ENCODE measurements around the gene MAOB.
"Not testable (repeated sequence)": the region's sequence is repeated elsewhere in the genome, so short reads cannot be mapped to it uniquely, and the experiment has no call there.

Gene MAOB

DNA sequence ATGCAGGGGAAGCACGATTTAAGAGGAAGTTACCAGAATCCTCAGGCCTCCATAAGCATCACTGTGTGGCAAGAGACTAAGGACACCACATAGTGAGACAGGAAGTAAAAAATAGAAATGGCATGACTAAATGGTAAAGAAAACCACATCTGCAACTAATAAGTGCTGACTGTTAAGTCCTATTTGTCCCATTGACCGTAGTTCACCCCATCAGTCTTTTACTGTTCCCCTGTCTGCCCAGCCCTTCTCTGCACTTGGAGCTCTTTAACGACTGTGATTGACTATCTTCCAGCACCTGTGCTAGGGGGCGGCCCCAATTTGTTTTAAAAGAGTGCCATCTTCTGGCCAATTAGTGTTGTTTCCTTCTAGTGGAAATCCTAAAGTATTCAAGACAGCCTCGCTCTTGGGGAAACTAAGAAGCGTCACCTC, 132.0 kb downstream of the MAOB start:
- DNase-seq, result peak in 1 of 2 experiments; percentile 18

DNA sequence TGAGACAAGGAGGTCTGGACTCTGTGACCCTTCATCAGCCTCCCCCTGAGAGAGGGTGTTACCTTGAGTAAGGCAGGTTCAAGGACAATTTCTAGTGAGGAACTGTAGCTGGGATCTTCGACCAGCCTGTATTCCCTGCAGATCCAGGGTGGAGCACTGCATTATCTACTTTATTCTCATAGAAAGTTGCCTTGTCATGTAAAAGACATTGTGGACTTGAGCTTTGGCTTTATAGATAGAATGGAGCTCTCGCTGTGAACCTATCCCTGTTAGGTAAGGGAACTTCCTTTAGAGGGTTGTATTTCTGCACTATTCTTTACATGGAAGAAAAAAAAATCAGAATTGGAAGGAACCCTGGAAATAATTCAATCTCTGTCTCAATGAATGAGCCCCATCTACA, 134.8 kb downstream of the MAOB start:
- no peak for DNase-seq

DNA sequence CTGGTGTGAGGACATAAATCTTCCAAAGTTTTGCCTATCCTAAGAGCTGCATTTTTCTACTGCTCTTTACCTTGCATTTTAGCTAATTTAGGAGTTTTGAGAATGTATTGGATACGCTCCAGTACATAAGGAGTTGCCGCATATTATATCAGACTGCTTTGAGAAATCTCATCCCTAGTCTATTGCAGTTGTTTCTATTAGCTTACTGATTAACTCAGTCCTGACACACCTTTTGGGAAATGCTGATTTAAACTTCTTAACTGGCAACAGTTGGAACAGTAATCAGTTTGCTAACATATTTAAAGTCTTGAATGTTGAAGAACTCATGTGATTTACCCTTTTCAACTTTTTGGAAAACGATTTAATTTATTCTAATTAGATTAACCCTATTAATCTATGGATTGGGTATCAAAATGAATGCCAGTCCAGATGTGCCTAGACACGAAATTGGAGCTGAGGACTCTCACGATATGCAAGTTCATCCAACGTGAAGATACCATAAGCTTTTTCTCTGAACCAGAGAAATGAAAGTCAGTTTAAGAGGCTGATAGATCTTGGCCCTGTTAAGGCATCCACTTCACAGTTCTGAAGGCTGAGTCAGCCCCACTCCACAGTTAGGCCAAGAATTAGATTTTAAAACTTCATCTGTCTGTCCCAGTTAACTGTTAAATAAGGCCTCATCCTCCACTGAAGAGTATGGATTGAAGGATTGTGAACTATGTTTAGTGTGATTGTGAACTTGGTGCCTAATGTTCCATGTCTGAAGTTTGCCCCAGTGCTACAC, 136.1 kb downstream of the MAOB start:
- no peak for DNase-seq

DNA sequence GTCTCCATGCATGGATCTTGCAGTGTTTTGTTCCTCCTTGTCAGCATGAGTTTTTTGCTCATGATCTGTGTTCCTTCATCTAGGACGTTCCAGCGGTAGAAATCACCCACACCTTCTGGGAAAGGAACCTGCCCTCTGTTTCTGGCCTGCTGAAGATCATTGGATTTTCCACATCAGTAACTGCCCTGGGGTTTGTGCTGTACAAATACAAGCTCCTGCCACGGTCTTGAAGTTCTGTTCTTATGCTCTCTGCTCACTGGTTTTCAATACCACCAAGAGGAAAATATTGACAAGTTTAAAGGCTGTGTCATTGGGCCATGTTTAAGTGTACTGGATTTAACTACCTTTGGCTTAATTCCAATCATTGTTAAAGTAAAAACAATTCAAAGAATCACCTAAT, 138.0 kb downstream of the MAOB start:
- DNase-seq, result no peak

DNA sequence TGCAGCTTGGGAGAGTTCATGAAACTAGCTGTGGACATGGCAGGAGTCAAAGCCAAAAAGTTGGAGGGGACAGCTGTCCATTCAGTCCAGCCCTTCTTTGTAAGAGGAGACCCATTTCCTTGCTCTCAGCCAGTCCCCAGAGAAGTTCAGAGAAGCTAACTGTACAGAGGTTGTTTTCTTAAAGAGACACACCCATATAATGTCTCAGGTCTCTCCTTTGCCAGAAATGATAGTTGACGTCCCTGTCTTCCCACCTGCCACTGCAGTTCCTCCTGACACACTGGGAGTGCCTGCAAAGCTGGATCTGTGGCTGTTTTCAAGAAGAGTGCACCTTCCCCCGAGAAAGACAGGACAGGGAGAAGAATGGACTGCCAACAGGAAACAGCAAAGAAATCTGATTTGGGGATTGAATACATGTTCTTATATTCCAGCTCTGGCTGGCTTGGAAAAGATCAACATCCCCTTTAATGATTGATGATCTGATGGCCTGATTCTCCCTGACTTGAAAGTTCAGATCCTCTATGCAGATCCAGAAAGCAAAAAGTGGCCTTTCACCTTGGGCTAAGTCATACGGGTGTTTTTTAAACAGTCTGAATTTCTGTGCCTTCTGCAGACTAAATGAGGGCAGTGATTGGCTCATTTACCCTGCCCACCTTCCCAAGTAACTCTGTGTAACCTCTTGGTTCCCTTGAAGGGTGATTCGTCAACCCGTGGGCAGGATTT, 139.0 kb downstream of the MAOB start:
- no peak for DNase-seq

DNA sequence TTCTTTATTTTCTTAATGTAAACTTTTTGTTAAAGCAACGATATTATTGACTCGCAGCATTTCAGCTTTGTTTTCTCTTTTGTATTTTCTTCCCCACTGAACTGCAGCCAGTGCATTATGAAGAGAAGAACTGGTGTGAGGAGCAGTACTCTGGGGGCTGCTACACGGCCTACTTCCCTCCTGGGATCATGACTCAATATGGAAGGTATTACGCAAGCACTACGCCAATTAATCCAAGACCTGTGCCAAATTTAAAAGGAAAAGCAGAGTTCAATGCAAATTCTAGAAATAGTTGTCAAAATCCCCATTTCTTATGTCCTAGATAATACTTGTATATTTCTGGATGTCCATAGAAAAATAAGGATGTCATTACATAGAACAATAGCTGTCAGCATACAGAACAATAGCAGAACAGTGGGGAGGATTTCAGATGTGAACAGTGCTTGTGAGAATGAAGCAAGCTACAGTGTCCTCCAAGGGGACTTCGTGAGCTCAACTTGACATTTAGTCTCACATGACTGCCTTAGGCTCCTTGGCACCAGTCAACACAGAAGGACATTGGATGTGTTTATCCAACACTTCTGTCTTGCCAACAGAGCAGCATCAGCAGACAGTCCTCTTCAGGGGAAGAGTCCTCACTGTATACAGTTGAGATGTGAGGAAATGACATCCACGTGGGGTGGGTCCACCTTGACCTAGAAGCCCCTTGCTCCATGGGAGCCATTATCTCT, 140.2 kb downstream of the MAOB start:
- no peak for DNase-seq

DNA sequence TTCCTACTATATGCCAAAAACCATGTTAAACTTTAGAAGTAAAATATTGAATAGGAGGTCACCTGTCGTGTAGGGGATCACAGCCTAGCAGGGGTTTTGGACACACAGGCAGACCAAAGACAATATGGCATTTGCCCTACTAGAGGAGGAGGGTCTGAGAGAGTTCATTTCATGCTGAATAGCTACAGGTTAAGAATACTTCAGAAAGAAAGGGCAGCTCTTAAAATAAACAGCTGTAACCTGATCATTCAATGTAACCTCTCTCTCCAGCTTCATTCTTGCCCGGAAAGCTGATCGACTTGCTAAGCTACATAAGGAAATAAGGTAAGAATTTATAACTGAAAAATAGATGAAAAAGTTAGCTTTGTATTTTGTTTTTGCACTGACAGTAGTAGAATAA, 146.3 kb downstream of the MAOB start:
- DNase-seq, result no peak

DNA sequence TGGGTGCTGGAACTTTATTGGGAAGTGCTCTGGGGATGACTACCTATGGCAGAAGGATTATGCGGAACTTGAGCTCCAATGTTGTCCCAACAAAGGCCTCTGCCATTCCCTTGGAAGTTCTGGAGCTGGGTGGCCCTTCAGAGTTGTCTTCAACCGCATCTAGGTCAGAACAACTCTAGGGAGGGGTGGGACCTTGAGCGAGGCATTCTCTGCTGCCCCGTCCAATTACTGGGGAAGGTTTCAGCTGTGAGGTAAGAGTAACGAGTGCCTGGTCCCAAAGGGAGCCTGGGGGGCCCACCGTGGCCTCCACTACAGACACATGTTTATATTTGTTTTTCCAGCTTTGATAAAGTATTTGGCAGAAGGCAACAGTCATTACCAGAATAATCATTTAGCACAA, 146.7 kb downstream of the MAOB start:
- no peak for DNase-seq

DNA sequence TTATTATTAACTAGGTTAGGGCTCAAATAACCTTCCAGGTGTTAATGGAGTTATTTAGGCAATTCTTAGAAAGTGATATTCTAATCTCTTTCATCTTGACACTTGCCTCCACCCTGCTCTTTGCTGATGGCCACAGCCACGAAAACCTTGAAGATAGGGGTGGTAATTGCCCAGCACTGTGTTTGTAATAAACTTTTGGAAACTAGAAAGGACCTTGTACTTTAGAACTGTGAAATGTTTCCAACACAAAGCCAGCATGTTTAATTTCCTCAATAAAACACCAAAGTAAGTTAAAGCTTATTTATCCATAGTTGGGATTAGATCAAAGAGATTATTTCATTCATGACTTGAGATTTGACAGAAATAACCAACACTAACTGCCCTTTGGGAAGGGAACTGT, 147.8 kb downstream of the MAOB start:
- no peak for DNase-seq

DNA sequence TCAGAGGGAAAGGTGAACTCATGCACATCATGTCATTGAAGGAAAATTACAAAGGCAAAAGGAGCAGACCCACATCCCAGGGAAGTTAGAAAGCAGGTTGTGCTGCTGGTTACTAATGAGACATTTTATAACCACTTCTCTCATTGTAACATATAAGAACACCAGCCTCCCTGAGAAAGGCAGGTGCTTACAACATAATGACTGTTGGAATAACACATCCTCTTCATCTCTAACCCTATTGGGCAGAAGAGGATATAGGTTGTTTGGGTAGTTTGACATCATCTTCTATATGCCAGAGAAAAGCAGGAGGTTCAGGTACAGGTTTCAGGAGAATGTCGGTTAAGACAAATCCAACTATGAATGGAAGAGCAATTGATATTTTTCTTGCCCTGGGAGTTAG, 148.6 kb downstream of the MAOB start:
- no peak for DNase-seq

DNA sequence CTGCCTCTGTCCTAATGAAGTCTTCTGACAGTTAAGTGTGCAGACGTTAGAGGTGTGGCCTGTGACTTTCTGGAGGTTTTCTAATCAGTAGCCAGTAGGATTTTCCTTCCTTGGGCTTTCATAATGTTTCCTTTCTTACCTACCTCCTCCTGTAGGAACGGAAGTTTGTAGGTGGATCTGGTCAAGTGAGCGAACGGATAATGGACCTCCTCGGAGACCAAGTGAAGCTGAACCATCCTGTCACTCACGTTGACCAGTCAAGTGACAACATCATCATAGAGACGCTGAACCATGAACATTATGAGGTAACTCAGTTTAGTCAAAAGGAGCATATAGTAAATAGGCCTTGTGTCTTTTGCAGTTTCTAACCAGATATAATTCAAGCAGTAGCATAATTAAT, 151.2 kb downstream of the MAOB start:
- no peak for DNase-seq

DNA sequence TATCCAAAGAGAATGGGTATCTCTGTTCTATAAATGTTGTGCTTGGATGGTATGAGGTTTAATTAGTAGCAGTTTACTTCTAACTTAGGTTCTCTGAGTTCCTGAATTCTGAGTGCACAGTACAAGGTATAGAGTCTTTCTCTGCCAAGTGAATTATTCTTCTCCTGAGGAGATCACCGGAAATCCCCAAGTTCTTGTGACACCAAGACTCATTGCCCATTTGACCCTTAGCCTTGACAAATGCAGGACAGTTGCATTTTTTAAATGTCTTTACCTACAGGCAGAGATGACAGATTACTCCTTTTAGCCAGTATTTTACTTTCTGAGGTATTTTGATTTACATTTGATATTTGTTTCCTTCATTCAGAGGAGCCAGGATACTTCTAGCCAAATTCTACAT, 153.3 kb downstream of the MAOB start:
- DNase-seq, result no peak

DNA sequence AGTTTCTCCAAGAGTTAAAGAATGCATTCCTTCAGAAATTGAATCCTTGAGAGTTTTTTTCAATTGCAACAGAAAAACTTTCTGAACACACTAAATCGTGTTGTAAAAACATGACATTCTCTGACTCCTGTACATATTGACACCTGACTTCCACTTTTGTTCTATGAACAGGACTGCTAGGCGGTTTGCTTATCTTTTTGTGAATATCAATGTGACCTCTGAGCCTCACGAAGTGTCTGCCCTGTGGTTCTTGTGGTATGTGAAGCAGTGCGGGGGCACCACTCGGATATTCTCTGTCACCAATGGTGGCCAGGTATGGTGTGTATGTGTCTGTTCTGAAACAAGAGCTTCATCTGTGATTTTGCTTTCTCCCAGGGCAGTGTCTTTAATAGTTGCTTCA, 154.2 kb downstream of the MAOB start:
- no peak for DNase-seq

DNA sequence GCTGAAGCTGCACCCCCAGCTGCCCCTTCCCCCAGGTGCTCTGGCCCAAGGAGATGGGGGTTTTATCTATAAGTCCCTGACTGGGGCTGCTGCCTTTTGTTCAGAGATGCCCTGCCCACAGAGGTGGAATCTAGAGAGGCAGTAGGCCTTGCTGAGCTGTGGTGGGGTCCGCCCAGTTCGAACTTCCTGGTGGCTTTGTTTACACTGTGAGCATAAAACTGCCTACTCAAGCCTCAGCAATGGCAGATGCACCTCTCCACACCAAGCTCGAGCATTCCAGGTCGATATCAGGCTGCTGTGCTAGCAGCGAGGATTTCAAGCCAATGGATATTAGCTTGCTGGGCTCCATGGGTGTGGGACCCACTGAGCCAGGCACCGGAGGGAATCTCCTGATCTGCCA, 155.0 kb downstream of the MAOB start:
- not testable (repeated sequence) for DNase-seq

DNA sequence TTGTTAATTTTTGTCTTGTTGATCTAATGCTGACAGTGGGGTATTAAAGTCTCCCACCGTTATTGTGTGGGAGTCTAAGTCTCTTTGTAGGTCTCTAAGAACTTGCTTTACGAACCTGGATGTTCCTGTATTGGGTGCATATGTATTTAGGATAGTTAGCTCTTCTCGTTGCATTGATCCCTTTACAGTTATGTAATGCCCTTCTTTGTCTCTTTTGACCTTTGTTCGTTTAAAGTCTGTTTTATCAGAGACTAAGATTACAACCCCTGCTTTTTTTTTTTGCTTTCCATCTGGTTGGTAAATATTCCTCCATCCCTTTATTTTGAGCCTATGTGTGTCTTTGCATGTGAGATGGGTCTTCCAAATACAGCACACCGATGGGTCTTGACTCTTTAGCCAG, 157.0 kb downstream of the MAOB start:
- DNase-seq, result not testable (repeated sequence)

DNA sequence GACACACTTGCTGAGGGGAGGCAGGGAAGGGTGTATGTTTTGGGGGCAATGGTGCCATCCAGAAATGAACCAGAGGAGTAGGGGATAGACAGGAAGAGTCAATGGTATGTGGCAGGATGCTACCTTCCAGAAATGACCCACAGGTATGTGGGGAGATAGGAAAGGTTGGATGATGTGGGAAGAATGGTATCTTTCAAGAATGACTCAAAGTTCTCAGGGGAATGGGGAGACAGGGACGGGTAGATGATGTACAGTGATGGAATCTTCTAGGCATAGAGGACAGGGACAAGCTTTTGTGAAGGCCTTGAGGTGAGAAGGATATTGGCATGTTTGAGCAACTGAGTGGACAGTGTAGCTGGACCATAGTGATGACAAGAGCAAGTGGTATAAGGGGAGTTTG, 161.3 kb downstream of the MAOB start:
- DNase-seq, result no peak

DNA sequence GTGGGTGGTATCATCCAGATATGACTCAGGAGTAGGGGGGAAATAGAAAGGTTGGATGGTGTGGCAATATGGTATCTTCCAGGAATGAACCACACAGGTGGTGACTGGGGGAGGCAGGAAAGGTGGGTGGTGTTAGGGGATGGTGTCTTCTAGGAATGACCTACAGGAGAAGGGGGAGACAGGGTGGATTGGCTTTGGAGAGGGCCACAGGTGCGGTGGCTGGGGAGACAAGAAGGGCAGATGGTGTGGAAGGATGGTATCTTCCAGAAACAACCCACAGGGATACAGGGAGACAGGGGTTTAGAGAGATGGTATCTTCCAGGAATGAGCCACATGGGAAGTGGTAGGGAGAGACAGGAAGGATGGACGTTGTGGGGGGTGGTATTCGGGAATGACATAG, 162.2 kb downstream of the MAOB start:
- no peak for DNase-seq

DNA sequence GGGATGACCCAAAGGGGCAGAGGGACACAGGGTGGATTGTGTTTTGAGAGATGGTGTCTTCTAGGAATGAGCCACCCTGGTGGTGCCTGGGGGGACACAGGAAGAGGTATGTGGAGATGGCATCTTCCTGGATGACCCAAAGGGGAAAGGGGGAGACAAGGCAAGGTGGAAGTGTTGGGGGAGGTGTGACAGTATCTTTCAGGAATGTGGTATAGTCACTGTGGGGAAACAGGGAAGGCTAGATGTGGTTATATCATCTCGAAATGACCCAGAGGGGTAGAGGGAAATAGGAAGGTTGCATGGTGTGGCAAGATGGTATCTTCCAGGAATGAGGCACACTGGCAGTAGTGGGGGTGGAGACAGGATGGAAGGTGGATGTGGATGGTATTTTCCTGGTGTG, 163.3 kb downstream of the MAOB start:
- no peak for DNase-seq

DNA sequence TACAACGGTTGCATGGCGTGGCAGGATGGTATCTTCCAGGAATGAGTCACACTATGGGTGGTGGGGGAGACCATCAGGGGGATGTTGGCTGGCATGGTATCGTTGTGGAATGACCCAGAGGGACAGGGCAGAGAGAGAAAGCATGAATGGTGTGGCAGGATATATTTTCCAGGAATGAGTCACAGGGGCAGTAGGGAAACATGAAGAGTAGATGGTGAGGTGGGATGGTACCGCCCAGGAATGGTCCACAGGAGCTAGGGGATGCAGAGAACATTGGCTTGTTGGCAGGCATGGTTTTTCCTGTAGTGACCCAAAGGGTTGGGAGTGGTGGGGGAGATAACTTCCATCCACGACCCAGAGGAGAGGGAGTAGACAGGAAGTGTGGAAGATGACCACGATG, 163.7 kb downstream of the MAOB start:
- no peak for DNase-seq

DNA sequence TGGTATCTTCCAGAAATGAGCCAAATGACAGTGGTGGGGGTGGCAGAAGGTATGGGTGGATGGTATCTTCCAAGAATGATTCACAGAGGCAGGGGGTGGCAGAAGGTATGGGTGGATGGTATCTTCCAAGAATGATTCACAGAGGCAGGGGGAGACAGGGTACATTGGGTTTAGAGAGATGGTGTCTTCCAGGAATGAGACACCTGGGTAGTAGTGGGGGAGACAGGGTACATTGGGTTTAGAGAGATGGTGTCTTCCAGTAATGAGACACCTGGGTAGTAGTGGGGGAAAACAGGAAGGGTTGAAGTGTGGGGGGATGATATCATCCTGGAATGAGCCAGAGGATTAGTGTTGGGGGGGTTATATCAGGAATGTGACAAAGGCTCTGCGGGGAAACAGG, 164.2 kb downstream of the MAOB start:
- DNase-seq, result no peak

DNA sequence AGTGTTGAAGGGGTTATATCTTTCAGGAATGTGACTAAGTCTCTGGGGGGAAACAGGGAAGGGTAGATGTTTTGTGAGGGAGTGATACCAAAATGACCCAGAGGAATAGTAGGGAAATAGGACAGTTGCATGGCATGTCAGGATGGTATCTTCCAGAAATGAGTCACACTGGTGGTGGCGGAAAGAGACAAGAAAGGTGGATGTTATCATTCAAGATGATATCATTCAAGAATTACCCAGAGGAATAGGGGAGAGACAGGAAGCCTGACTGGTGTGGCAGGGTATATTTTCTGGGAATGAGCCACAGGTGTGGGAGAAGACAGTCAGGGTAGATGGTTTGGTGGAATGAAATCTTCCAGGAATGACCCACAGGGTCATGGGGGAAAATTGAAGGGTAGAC, 165.1 kb downstream of the MAOB start:
- DNase-seq, result no peak

DNA sequence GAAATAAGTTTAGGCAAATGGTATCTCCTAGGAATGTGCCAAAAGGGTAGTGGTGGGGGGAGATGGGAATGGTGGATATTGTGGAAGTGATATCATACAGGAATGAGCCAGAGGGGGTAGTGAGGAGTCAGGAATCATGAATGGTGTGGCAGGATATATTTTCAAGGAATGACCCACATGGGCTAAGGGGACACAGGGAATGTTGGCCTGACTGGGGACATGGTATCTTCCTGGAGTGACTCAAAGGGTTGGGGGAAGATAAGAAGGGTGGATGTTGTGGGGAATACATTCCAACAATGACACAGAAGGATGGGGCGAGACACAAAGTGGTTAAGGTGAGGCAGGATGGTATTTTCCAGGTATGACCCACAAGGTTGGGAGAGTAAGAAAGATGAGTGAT, 165.6 kb downstream of the MAOB start:
- no peak for DNase-seq

All from SW 1271 (cell line).